ENCODE results near the gene RBM15. TPM values are rescaled to one million over a fixed set of nuclear protein-coding genes. Genes with fewer than 3 reads are reported as not detected.

The RBM15 gene
- total RNA-seq, 1 experiment from 2014 or later: 44.0 TPM

GRCh38 chr1:110361856-110362255, 22.7 kb downstream of the RBM15 start:
- ATAC-seq (no peak), DNase-seq (ENCODE audit: low read depth, low spot score) (no peak)
- Histone ChIP-seq H3K27me3 (ENCODE audit: insufficient read depth, low read length) (no peaks in the 10 kb centered on the region), H3K4me2 (ENCODE audit: low read length) (no peak overlapping the region), H4K20me1 (ENCODE audit: insufficient read depth) (no peaks in the 10 kb centered on the region), H3K4me1 (ENCODE audit: control insufficient read depth in 1 of 2, insufficient read depth in 2 of 2, low read length in 2 of 2) (no peaks in the 10 kb centered on the region), H3K9ac (ENCODE audit: low read length) (no peak overlapping the region), H3K9me2 (ENCODE audit: insufficient read depth) (no peaks in the 10 kb centered on the region), H3K9me3 (ENCODE audit: control insufficient read depth in 1 of 2, insufficient read depth in 1 of 2, low read depth in 1 of 2, low read length in 2 of 2) (no peaks in the 10 kb centered on the region), H3K36me3 (ENCODE audit: control insufficient read depth in 1 of 2, insufficient read depth in 2 of 2, low read length in 2 of 2) (peaks cover 23 to 24% of the 10 kb centered on the region in 2 experiments; a peak in 3 of 4 replicates), H3K79me2 (ENCODE audit: insufficient read depth, low read length) (peaks cover 99% of the 10 kb centered on the region), H2AFZ (ENCODE audit: low read depth, low read length, poor library complexity, severe bottlenecking) (no peak overlapping the region), H3K4me3 (replicated peaks in 1 of 2; ENCODE audit: low read depth in 1 of 2, low read length in 2 of 2) (no peak overlapping the region), H3K27ac (ENCODE audit: low read depth, low read length) (no peak overlapping the region)
- RAD21 ChIA-PET (ENCODE audit: low non-redundant PET in 1 of 2, low total read pairs in 2 of 2, uncharacterized antibody in 2 of 2, unreplicated experiment in 2 of 2): no interaction called here
- no peak for TF ChIP-seq YY1 (IDR thresholded peaks at IDR 0.05; ENCODE audit: extremely low read depth, insufficient replicate concordance, low read depth, low read length)
- no peak for TF ChIP-seq JUND (IDR thresholded peaks at IDR 0.05)
- no peak for TF ChIP-seq POLR2AphosphoS5 (IDR thresholded peaks at IDR 0.05; ENCODE audit: low read depth, low read length)
- TF ChIP-seq, protein P1, sequence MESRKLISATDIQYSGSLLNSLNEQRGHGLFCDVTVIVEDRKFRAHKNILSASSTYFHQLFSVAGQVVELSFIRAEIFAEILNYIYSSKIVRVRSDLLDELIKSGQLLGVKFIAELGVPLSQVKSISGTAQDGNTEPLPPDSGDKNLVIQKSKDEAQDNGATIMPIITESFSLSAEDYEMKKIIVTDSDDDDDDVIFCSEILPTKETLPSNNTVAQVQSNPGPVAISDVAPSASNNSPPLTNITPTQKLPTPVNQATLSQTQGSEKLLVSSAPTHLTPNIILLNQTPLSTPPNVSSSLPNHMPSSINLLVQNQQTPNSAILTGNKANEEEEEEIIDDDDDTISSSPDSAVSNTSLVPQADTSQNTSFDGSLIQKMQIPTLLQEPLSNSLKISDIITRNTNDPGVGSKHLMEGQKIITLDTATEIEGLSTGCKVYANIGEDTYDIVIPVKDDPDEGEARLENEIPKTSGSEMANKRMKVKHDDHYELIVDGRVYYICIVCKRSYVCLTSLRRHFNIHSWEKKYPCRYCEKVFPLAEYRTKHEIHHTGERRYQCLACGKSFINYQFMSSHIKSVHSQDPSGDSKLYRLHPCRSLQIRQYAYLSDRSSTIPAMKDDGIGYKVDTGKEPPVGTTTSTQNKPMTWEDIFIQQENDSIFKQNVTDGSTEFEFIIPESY (IDR thresholded peaks at IDR 0.05; ENCODE audit: extremely low read depth, insufficient replicate concordance, low read length): no peak
- TF ChIP-seq SP1 (IDR thresholded peaks at IDR 0.05; ENCODE audit: low read depth): no peak
- no peak for TF ChIP-seq CTCF (IDR thresholded peaks at IDR 0.05 in 2 of 3, conservative IDR thresholded peaks at IDR 0.05 in 1 of 3; ENCODE audit: borderline replicate concordance in 1 of 3, insufficient read depth in 1 of 3, low read depth in 2 of 3, low read length in 2 of 3)
- no peak for TF ChIP-seq RAD21 (IDR thresholded peaks at IDR 0.05; ENCODE audit: low read depth)
- intact Hi-C loops (cut with micrococcal nuclease): no loop called here
- CTCF ChIA-PET: no interaction called here
- no TSS peak for BruUV-seq (replicated peaks)
- POLR2A ChIA-PET: interaction anchor here (0.6 kb wide), 1 partner anchor 180 kb away, joined by 3 read pairs; no protein-coding TSS in a partner anchor
